ENCODE results near the gene NEK6.
"Not testable (repeated sequence)": the region's sequence is repeated elsewhere in the genome, so short reads cannot be mapped to it uniquely, and the experiment has no call there.

Gene NEK6

GRCh38 chr9:124247393-124247792 is 10.4 kb upstream of the NEK6 start:
- ATAC-seq (replicated peaks); H3K27me3 Mint-ChIP-seq; DNase-seq; H3K9me3 Mint-ChIP-seq; H3K27ac Mint-ChIP-seq; H3K36me3 Mint-ChIP-seq; H3K4me3 Mint-ChIP-seq: not testable (repeated sequence)
- H3K4me1 Mint-ChIP-seq = peaks cover 20 to 24% of the 10 kb centered on the region in 2 donors

- H3K9me3 Mint-ChIP-seq = no peaks in the 10 kb centered on the region
These were observed 9.7 kb upstream of the NEK6 start for GRCh38 chr9:124248066-124248465.

GRCh38 chr9:124248960-124249359 is 8.8 kb upstream of the NEK6 start:
- Mint-ChIP-seq H3K27me3 (no peaks in the 10 kb centered on the region), H3K4me1 (peaks cover 11 to 24% of the 10 kb centered on the region in 2 donors), H3K4me3 (no peak overlapping the region), H3K27ac (peak overlapping the region; percentile 56), H3K36me3 (no peaks in the 10 kb centered on the region), H3K9me3 (no peaks in the 10 kb centered on the region)
- ATAC-seq (replicated peaks) (no peak), DNase-seq (no peak)

More at GRCh38 chr9:124248066-124248465, 9.7 kb upstream of the NEK6 start:
- H3K36me3 Mint-ChIP-seq = no peaks in the 10 kb centered on the region
- H3K4me3 Mint-ChIP-seq = no peak overlapping the region
- H3K4me1 Mint-ChIP-seq = peaks cover 13 to 21% of the 10 kb centered on the region in 2 donors
- H3K27ac Mint-ChIP-seq = no peak overlapping the region
- no peaks in the 10 kb centered on the region for H3K27me3 Mint-ChIP-seq
- no peak for DNase-seq
- no peak for ATAC-seq (replicated peaks)

GRCh38 chr9:124251204-124251603 is 6.5 kb upstream of the NEK6 start:
- H3K27me3 Mint-ChIP-seq = no peaks in the 10 kb centered on the region

DNA sequence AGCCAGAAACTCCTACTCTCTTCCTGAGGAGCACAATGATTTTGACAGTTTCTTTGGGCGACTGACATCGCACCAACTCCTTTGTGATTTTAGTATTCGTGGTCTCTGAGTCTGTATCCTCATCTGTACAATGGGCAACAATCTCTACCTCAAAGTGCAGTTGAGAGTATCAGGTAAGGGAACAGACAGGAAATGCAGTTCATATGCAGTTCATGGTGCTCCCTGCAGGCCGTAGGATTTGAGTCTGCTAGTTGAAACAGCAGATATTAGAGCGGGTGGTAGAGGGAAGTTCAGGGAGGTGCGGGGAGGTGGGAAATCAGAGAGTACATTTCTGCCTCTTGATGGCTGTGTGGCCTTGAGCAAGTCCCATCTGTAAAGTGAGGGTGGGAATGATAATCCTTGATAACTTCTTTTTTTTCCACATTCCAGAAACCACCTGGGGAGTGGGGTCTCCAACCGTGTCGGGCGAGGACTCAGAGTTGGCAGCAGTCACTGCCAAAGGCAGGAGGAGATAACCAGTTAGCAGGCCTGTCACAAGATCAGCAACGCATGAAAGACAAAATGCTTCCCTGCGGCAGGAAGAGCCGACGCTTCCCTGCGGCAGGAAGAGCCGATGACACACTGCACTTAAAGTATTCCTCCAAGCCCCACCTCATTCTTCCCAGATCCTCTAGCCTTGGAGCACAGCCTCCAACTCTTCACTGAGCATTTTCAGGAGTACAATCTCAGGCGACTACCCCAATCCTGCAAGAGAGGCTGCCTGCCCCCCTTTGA is 6.0 kb upstream of the NEK6 start:
- DNase-seq (no peak), ATAC-seq (replicated peaks) (no peak)
- H3K9me3 Mint-ChIP-seq = no peaks in the 10 kb centered on the region
- H3K36me3 Mint-ChIP-seq = no peaks in the 10 kb centered on the region
- H3K4me3 Mint-ChIP-seq = no peak overlapping the region
- peaks cover 29 to 53% of the 10 kb centered on the region in 2 donors for H3K4me1 Mint-ChIP-seq
- H3K27ac Mint-ChIP-seq = no peak overlapping the region
- H3K27me3 Mint-ChIP-seq = no peaks in the 10 kb centered on the region

More at GRCh38 chr9:124251204-124251603, 6.5 kb upstream of the NEK6 start:
- Mint-ChIP-seq H3K4me3 (no peak overlapping the region), H3K36me3 (no peaks in the 10 kb centered on the region), H3K9me3 (no peaks in the 10 kb centered on the region), H3K4me1 (peaks cover 24 to 47% of the 10 kb centered on the region in 2 donors), H3K27ac (no peak overlapping the region)
- DNase-seq = no peak
- ATAC-seq (replicated peaks) = no peak

- not testable (repeated sequence) for H3K9me3 Mint-ChIP-seq; DNase-seq; H3K27me3 Mint-ChIP-seq; H3K36me3 Mint-ChIP-seq; H3K4me3 Mint-ChIP-seq; ATAC-seq (replicated peaks); H3K27ac Mint-ChIP-seq
- peaks cover 38 to 62% of the 10 kb centered on the region in 2 donors for H3K4me1 Mint-ChIP-seq
These were observed 4.9 kb upstream of the NEK6 start for GRCh38 chr9:124252878-124253277.

- Mint-ChIP-seq H3K9me3 (no peaks in the 10 kb centered on the region), H3K27ac (peak overlapping the region; percentile 88), H3K4me1 (peaks cover 38 to 70% of the 10 kb centered on the region in 2 donors), H3K36me3 (peaks cover 3 to 19% of the 10 kb centered on the region in 2 donors), H3K4me3 (peak overlapping the region; percentile 28 to 63), H3K27me3 (no peaks in the 10 kb centered on the region)
- DNase-seq (peak; percentile 78), ATAC-seq (replicated peaks) (peak; percentile 82)
These were observed 3.5 kb upstream of the NEK6 start for GRCh38 chr9:124254261-124254682.

- DNase-seq (no peak), ATAC-seq (replicated peaks) (no peak)
- Mint-ChIP-seq H3K4me1 (peaks cover 42 to 78% of the 10 kb centered on the region in 2 donors), H3K27me3 (no peaks in the 10 kb centered on the region), H3K27ac (peak overlapping the region; percentile 42), H3K9me3 (no peaks in the 10 kb centered on the region), H3K4me3 (peak overlapping the region in 1 of 2 donors; percentile 10), H3K36me3 (peaks cover 4 to 24% of the 10 kb centered on the region in 2 donors)
These were observed 2.5 kb upstream of the NEK6 start for GRCh38 chr9:124255222-124255621.

DNA sequence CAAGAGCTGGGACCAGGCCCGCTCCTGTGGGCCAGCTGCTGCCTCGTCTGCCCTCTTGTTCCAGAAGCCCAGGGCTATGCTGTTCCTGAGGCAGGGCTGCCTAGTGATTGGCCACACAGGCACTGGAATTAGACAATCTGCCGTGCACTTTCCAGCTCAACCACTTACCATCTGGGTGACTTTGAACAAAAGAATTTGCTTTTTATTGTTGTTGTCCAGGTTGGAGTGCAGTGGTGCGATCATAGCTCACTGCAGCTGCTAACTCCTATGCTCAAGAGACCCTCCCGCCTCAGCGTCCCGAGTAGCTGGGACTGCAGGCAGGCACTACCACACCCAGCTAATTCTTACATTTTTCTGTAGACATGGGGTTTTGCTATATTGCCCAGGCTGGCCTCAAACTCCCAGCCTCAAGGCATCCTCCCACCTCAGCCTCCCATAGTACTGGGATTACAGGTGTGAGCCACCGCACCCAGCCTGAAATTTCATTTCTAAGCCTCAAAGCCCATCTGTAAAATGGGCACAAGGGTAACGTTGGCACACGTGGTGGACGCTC is 1.2 kb upstream of the NEK6 start:
- no peaks in the 10 kb centered on the region for H3K27me3 Mint-ChIP-seq
- peaks cover 50 to 87% of the 10 kb centered on the region in 2 donors for H3K4me1 Mint-ChIP-seq
- peaks cover 4 to 25% of the 10 kb centered on the region in 2 donors for H3K36me3 Mint-ChIP-seq
- no peak for DNase-seq
- peak overlapping the region; percentile 51 for H3K27ac Mint-ChIP-seq
- ATAC-seq (replicated peaks) = no peak
- no peaks in the 10 kb centered on the region for H3K9me3 Mint-ChIP-seq
- H3K4me3 Mint-ChIP-seq = peak overlapping the region; percentile 86 to 92

DNA sequence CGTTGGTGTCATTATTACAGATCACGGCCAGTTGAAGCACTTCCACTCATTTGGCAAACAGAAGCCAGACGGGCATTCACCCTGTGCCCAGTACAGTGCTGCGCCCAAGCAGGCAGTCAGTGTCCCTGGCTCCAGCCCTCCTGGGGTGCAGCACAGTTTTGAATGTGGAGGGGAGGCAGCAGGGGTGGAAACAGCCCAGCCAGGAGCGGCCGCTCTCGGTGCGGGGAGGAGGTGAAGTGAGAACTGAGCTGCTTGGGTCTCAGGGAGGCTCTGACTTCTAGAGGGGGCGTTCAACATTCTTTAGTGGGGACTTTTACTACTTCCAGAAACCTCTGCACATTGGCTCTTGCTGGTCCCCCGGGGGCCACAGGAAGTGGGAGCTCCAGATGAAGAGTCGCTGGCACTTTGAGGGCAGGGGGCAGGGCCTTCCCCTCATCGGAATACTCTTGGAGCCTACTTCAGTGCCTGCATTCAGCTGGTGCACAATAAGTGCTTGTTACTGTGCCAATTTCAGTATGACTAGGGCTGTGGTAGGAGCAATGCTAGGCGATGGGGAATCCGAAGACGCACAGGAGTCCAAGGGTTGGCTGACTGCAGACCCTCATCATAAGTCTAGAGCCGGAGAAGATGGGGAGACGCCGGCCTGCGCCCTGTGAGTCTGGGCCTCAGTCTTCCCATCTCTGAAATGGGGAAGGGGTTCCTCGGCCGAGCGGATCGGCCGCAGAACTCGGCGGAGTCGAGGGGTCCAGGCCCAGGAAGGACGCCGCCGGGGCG is 492 bp upstream of the NEK6 start:
- H3K9me3 Mint-ChIP-seq = no peaks in the 10 kb centered on the region
- H3K4me1 Mint-ChIP-seq = peaks cover 53 to 91% of the 10 kb centered on the region in 2 donors
- peaks cover 7 to 29% of the 10 kb centered on the region in 2 donors for H3K36me3 Mint-ChIP-seq
- H3K27ac Mint-ChIP-seq = peak overlapping the region; percentile 96
- peak; percentile 47 for DNase-seq
- peak; percentile 12 to 28 for ATAC-seq (replicated peaks)
- H3K4me3 Mint-ChIP-seq = peak overlapping the region; percentile 86 to 92
- H3K27me3 Mint-ChIP-seq = no peaks in the 10 kb centered on the region

GRCh38 chr9:124258607-124259157 is 933 bp downstream of the NEK6 start:
- H3K27me3 Mint-ChIP-seq = no peaks in the 10 kb centered on the region
- H3K4me3 Mint-ChIP-seq = peak overlapping the region; percentile 95 to 99
- H3K27ac Mint-ChIP-seq = peak overlapping the region; percentile 91
- H3K4me1 Mint-ChIP-seq = peaks cover 56 to 93% of the 10 kb centered on the region in 2 donors
- no peaks in the 10 kb centered on the region for H3K9me3 Mint-ChIP-seq
- peaks cover 9 to 34% of the 10 kb centered on the region in 2 donors for H3K36me3 Mint-ChIP-seq
- ATAC-seq (replicated peaks) = peak; percentile 2 to 4
- DNase-seq = no peak

DNA sequence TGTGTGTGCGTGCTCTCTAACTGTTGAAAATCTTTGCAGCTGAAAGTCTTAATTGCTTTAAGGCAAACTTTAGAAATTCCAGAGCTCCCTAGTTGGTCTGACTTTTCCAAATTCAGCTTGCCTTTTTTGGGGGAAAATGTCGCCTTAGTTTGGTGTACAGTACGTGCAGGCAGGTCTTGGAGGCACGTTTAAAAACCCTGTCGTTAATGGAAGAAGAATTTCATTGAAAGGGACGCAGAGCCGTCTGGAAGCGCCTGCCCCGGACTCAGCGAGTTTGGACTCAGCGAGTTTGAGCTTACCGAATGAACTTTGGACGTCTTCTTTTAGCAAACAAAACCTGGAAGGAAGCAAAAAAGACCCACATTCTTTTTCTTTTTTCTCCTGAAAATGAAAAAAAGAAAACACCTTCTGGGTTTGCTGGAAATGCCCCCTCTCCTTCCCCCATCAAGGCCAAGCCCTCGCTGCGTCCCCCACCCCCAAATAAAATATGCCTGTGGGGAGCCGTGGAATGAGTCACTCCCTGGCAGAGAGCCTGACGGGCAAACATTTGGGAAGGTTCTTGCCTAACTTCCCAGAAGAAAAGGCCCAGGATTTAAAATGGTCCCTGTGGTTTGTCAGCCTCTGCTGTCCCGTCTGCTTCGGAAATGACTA is 1.5 kb downstream of the NEK6 start:
- peaks cover 54 to 93% of the 10 kb centered on the region in 2 donors for H3K4me1 Mint-ChIP-seq
- H3K27ac Mint-ChIP-seq = peak overlapping the region; percentile 85
- H3K27me3 Mint-ChIP-seq = no peaks in the 10 kb centered on the region
- H3K36me3 Mint-ChIP-seq = peaks cover 12 to 34% of the 10 kb centered on the region in 2 donors
- DNase-seq (no peak), ATAC-seq (replicated peaks) (no peak)
- H3K9me3 Mint-ChIP-seq = no peaks in the 10 kb centered on the region
- peak overlapping the region; percentile 95 to 99 for H3K4me3 Mint-ChIP-seq

DNA sequence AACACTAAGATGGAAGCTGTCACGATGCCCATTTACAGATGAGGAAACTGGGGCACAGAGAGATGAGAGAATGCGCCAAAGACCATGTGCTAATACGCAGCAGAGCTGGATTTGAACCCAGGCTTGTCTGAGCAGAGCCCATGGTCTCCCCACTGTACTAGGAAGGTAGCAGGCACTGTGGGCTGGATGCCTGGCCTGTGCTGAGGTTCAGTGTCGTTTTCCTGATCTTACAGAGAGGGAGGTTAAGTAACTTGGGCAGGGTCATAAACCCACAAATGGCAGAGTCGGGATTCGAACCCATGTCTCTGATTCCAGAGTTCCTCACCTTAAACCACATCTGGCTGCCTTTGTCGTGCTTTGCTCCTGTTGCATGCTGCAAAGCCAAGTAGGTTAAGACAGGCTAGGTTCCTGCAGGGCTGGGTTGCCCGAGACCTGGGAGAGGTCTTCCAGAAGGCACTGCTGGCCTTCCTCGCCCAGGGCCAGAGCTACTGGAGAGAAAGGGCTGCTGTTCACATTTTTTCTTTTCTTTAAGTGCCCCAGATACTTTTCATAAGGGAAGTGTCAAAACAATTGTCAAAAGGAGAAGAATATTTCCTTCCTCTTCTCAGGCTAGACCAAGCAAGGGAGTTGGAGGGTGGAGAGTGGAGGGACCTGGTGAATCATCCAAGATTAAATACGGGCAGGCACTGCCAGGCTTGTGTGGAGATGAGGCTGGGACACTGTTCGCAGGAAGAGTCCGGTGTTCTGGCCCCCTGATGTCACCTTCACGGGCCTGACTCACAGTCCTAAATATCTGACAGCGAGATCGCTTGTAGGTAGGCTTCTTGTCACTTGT is 3.2 kb downstream of the NEK6 start:
- DNase-seq (no peak), ATAC-seq (replicated peaks) (peak; percentile 22 to 40)
- Mint-ChIP-seq H3K9me3 (no peaks in the 10 kb centered on the region), H3K27me3 (no peaks in the 10 kb centered on the region), H3K36me3 (peaks cover 14 to 43% of the 10 kb centered on the region in 2 donors), H3K4me1 (peaks cover 53 to 93% of the 10 kb centered on the region in 2 donors), H3K27ac (peak overlapping the region; percentile 85), H3K4me3 (peak overlapping the region; percentile 72 to 77)

Measured in stimulated activated naive B cell treated with anti-CD40 and anti-IgM and Interleukin-4, amounts not matched to agents 10 μg/mL and 1 μg/mL and 100 μg/mL, for 72 hours (primary cell).